GM21423 (cell line): ENCODE measurements around the gene POFUT1.
"Not testable (repeated sequence)": the region's sequence is repeated elsewhere in the genome, so short reads cannot be mapped to it uniquely, and the experiment has no call there.

Source experiments
- ATAC-seq: cut with Tn5 transposase; IDR thresholded peaks from one replicate; pipeline ENCODE4 v1.9.1; 2021; ENCODE audit warnings: mild to moderate bottlenecking, moderate library complexity; ENCODE audit not compliant: unreplicated experiment

Gene POFUT1

DNA sequence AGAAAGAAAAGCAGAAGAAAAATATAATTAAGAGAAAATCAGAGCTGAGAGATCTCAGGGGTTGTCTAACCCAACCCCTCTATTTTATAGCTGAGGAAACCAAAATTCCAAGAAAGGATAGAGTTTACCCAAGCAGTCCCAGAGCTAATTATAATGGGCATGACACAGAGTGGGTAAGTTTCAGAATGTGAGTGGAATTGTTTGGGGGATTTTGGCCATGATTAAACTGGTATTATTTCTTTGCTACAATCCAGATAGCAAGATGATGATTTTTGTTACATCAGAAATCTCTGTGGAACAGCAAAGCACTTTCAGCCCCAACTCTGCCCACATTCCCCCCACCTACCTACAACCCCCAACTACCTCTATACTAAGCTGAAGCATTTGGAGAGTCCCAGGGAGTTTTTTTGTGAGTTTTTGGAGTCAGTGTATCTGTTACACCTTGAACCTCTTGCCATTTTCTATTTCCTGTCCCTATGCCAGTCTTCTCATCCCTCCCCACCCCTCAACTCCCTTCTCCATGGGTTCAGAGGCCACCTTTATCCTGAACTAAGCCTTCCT is 24.7 kb downstream of the POFUT1 start:
- ATAC-seq = no peak

DNA sequence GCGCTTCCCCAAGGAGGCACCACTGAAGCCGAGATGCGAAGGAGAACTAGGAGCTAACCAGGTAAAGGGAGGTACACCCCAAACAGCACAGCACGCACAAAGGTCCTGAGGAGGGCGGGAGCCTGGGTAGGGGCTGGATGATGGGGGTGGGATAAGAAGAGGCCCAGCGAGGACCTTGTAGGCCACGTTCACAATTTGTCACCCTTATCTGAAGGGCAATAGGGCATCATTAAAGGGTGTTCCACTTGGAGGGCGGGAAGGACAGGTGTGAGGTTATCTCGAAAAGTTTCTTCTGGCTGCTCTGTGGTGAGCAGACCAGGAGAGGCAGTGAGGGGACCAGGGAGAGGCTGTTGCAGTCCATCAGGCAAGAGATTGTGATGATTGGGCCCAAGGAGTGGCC is 25.6 kb downstream of the POFUT1 start:
- no peak for ATAC-seq

DNA sequence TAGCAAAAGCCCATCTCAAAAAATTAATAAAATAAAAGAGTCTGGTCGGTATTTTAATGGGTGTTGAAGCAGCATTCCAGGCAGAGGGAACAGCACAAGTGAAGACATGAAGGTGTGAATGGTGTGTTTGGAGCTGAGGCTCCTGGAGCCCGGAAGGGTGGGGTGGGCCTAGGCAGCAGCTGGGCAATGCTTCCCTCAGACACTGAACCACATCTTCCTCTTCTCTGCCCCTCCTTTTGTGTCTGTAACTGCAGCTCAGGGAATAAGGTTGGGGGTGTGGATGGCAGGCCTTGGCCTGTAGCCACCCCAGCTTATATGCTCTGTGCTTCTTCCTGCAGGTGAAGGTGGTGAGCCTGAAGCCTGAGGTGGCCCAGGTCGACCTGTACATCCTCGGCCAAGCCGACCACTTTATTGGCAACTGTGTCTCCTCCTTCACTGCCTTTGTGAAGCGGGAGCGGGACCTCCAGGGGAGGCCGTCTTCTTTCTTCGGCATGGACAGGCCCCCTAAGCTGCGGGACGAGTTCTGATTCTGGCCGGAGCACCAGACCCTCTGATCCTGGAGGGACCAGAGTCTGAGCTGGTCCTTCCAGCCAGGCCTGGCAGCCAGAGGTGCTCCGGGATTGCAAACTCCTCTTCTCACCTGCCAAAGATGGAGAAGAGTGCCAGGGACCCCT is 26.6 kb downstream of the POFUT1 start:
- ATAC-seq = no peak

DNA sequence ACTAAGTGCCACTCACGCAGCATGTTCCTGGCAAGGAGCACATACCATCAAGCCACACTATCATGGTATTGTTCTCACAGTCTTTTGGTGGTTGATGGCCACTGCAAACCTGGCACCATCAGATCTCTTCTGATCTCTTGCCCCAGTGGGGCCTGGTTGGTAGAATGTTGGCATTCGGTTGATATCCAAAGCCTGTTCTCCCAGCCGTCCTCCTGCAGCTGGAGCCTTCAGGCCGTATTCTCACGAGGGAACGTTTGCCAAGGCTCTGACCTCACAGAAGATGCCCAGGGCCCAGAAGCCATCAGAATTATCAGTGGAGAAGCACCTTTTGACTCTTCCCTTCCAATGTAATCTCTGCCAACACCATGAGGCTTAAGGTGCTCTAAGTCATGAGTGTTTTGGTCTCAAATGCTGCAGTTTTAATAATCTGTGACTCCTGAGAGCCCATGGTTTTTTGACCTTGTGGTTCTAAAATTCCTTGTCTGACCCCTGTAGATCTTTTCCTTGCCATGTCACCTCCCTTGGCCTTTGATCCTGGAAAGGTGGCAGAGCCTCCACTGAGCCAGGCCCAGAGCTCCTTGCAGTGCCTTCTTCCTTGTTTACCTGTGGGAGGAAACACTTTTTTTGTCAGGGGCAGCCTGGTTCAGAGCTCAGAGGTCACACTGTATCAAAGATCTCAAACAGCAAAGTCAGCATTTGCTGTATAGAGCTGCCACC is 27.8 kb downstream of the POFUT1 start:
- no peak for ATAC-seq

- ATAC-seq = no peak
Observed at GRCh38 chr20:32236048-32236533, 28.4 kb downstream of the POFUT1 start.

DNA sequence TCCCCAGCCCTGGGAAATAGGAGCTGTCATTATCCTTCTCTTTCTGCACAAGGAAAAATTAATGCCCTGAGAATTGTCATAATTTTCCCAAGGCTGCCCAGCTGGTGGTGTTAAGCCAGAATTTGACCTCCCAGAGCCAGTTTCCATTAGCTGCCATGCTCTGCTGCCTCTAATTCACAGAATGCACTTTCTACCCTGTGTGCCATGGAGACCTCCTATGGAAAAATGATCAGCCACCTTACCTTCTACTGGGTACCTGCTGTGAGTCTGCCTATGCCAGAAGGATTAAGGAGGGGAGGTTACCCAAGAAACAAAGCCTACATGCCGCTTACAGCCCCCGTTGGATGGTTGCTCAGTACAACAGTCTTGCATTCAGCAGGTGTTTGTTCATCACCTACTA is 29.1 kb downstream of the POFUT1 start:
- ATAC-seq = no peak

- no peak for ATAC-seq
Observed at GRCh38 chr20:32237419-32237818, 29.7 kb downstream of the POFUT1 start.

DNA sequence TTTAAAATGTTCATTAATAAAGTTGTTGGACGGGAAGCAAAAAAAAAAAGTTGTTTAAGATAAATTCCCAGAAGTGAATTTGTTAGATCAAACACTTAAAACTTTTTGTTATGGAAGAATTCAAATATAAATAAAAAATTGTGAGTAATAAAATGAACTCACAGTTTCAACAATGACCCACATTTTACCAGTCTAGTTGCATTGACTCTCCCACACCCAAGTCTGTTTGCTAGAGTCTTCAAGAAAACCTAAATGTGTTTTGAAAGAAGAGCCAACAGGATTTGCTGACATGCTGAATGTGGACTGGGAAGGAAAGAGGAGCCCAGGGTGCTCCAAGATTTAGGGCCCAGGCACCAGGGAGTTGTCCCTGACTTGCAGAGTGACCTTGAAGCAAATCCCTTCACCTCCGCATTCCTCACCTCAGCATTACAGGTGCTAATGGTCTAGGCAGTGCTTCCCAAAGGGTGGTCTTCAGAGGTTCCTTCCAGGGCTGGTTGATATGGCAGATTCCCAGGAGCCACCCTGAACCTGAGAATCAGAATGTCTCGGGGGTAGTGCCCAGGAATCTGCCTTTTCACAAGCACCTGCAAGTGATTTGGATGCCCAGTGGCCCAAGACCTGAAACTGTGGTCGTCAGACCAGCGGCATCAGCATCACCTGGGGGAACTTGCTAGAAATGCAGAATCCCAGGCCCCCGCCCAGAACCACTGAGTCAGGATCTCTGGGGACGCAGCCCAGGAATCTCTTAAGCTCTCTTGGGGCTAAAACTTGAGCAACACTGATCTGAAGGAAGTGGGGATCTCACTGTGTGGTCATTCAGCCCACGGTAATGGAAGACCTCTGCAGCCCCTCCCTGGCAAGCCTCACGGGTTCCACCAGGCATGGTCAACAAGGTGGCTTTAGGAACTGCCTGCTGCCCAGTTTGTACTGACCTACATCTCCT is 31.1 kb downstream of the POFUT1 start:
- ATAC-seq = no peak

DNA sequence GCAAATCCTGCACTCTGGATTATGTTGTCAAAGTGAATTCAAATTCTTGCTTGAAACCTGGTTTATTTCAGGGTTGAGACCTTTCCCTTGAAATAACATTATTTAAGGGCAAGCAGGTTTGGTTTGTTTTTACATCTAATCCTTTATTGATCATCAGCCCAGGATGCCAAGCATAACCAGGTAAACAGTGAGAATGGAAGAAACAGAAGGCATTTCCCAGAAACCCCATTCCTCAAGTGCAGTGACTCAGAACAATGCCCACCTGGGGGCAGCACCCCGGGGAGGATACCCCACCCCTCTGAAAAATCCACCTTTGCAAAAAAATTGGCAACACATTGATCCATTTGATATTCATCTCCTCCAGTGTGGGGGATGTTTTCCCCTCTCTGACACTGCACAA is 32.5 kb downstream of the POFUT1 start:
- no peak for ATAC-seq

- ATAC-seq = no peak
Observed at GRCh38 chr20:32241807-32242206, 34.1 kb downstream of the POFUT1 start.

GRCh38 chr20:32244150-32244823 is 36.6 kb downstream of the POFUT1 start:
- no peak for ATAC-seq

- no peak for ATAC-seq
Observed at GRCh38 chr20:32244959-32245358, 37.3 kb downstream of the POFUT1 start.

DNA sequence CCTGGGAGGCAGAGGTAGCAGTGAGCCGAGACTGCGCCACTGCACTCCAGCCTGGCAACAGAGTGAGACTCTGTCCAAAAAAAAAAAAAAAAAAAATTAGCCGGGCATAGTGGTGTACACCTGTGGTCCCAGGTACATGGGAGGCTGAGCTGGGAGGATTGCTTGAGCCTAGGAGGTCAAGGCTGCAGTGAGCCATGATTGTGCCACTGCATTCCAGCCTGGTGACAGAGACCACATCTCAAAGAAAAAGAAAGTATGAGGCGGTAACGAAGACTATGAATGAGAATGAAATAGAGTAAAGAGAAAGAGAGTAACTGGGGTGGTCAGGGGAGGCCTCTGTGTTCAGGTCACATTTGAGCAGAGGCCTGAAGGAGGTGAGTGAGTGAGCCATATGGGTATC is 38.5 kb downstream of the POFUT1 start:
- ATAC-seq = not testable (repeated sequence)

DNA sequence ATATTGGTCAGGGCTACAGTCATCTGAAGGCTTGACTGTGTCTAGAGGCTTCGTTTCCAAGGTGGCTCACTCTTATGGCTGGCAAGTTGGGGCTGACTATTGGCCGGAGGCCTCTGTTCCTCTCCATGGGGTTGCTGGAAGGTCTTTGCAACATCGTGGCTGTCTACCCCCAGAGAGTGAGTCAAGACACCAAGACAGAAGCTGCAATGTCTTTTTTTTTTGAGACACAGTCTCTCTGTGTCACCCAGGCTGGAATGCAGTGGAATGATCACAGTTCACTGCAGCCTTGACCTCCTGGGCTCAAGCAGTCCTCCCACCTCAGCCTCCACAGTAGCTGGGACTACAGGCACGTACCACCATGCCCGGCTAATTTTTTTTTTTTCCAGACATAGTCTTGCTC is 40.4 kb downstream of the POFUT1 start:
- no peak for ATAC-seq

DNA sequence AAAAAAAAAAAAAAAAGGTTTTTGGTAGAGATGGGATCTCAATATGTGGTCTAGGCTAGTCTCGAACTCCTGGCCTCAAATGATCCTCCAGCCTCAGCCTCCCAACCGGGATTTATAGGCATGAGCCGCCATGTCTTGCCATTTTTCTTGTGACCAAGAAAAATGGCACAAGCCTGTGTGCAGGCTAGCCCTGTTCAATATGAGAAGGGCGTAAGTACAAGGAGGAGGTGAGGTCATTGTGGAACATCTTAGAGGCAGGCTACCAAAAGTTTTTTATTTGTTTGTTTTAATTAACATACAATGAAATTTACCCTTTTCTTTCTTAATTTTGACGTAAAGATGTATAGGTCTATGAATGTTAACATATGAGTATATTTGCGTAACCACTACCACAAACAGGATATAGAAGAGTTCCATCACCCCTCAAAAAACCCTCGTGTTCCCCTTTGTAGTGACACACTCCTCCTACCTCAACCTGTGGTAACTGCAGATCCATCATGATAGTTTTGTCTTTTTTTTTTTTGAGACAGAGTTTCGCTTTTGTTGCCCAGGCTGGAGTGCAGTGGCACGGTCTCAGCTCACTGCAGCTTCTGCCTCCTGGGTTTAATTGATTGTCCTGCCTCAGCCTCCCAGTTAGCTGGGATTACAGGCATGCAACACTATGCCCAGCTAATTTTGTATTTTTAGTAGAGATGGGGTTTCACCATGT is 41.5 kb downstream of the POFUT1 start:
- ATAC-seq = no peak

- ATAC-seq = no peak
Observed at GRCh38 chr20:32251470-32251869, 43.8 kb downstream of the POFUT1 start.

DNA sequence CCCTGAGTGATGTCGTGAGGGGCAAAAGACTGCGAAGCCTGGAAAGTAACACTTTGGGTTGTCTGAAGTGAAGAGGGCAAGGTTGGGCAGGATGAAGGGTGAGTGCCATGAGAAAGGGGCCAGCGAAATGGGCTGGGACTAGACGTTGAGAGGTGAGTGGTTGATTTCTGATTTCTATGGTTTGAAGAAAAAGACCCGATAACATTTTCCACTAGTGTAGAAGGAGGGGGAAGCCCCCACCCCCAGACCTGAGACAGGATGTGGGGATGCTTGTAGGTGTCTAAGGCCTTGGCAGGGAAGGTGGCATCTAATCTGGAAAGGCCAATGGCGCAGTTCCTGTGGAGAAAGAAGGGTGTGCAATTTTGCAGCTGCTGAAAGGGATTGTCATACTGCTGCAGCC is 44.5 kb downstream of the POFUT1 start:
- ATAC-seq = no peak

- ATAC-seq = not testable (repeated sequence)
Observed at GRCh38 chr20:32260973-32261372, 53.3 kb downstream of the POFUT1 start.

DNA sequence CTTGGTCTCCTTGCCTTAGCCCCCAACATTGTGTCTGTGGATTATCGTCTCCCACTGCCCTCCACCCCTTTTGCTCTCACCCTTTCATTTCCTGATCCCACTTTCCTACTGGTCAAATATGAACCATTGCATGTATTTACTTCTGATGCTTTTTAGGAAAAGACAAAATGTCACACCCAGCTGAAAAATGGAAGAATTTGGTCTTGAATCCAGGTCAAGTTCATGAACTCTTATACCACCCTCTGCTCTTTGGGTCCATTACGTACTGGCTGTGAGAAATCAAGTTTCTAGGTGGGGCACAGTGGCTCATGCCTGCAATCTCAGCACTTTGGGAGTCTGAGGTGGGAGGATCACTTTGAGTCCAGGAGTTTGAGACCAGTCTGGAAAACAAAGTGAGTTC is 54.0 kb downstream of the POFUT1 start:
- no peak for ATAC-seq

GRCh38 chr20:32263398-32263954 is 55.8 kb downstream of the POFUT1 start:
- ATAC-seq = no peak
